ENCODE data around the gene RIBC2.
A peak's percentile ranks its signal among the peaks of the same experiment; 100 is the strongest.
"Not testable (repeated sequence)": the region's sequence is repeated elsewhere in the genome, so short reads cannot be mapped to it uniquely, and the experiment has no call there.

RIBC2 gene

DNA sequence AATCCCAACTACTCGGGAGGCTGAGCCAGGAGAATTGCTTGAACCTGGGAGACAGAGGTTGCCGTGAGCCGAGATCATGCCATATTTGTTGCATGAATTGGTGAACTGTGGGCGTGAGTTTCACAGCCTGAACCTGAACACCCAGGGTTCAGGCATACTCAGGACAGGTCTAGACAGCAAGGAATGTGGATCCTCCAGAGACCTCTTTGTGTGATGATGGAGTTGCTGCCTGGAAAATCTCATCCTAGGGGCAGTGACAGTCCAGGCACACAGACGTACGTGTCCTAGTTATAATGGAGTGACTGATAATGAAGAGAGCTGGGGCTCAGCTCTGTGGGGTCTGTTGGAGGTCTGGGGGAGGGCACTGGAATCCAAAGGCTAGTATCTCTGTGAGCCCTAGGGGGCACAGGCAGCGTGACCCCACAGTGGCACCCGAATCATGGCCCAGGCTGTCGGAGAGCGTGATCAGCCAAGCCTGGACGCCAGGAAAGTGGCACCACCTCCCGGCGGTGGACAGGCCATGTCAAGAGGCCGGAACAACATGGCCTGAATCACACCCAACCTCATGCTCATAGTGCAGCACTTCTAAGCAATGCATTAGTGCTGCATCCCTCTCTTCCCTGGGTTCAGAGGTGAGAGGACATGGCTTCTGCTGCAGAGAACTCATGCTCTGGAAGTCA lies 31.7 kb downstream of the RIBC2 start:
- in situ Hi-C loops (cut with HindIII; ENCODE audit: low sequenced_read_pairs) = no loop called here
- no peak for DNase-seq (ENCODE audit: low read depth)
- no peak overlapping the region for H3K4me3 ChIP-seq (ENCODE audit: low read depth, low read length)
- TF ChIP-seq, protein P1, sequence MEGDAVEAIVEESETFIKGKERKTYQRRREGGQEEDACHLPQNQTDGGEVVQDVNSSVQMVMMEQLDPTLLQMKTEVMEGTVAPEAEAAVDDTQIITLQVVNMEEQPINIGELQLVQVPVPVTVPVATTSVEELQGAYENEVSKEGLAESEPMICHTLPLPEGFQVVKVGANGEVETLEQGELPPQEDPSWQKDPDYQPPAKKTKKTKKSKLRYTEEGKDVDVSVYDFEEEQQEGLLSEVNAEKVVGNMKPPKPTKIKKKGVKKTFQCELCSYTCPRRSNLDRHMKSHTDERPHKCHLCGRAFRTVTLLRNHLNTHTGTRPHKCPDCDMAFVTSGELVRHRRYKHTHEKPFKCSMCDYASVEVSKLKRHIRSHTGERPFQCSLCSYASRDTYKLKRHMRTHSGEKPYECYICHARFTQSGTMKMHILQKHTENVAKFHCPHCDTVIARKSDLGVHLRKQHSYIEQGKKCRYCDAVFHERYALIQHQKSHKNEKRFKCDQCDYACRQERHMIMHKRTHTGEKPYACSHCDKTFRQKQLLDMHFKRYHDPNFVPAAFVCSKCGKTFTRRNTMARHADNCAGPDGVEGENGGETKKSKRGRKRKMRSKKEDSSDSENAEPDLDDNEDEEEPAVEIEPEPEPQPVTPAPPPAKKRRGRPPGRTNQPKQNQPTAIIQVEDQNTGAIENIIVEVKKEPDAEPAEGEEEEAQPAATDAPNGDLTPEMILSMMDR (IDR thresholded peaks at IDR 0.05; ENCODE audit: low read depth, low read length, missing control alignments) = no peak

GRCh38 chr22:45446216-45446615 lies 32.7 kb downstream of the RIBC2 start:
- TF ChIP-seq, protein P1 (IDR thresholded peaks at IDR 0.05; ENCODE audit: low read depth, low read length, missing control alignments) = no peak
- no peak overlapping the region for H3K4me3 ChIP-seq (ENCODE audit: low read depth, low read length)
- no peak for DNase-seq (ENCODE audit: low read depth)
- in situ Hi-C loops (cut with HindIII; ENCODE audit: low sequenced_read_pairs) = no loop called here

- DNase-seq (ENCODE audit: low read depth); in situ Hi-C loops (cut with HindIII; ENCODE audit: low sequenced_read_pairs); H3K4me3 ChIP-seq (ENCODE audit: low read depth, low read length): not testable (repeated sequence)
These were observed 34.1 kb downstream of the RIBC2 start for GRCh38 chr22:45447596-45447995.

DNA sequence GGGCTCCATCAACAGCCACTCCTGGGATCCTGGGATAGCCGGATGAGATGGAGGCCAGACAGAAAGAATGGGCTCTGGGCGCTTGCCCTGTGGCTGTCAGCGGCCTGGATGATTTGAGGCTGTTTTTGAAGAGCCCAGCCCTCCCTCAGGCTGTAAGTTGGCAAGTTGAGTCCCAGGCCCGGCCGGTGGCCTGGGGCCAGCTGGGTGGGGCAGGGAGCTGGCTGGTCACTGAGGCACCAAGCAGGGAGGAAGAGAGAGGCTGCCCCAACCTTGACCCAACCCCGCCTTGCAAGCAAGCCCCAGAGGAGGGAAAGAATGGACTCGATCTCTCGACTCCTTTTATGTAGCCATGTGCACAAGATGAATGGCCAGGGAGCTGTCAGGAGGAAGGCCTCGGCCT lies 34.9 kb downstream of the RIBC2 start:
- DNase-seq (ENCODE audit: low read depth) = no peak
- TF ChIP-seq, protein P1 (IDR thresholded peaks at IDR 0.05; ENCODE audit: low read depth, low read length, missing control alignments) = no peak
- in situ Hi-C loops (cut with HindIII; ENCODE audit: low sequenced_read_pairs) = no loop called here
- no peak overlapping the region for H3K4me3 ChIP-seq (ENCODE audit: low read depth, low read length)

GRCh38 chr22:45449442-45449841 lies 35.9 kb downstream of the RIBC2 start:
- DNase-seq (ENCODE audit: low read depth); in situ Hi-C loops (cut with HindIII; ENCODE audit: low sequenced_read_pairs); H3K4me3 ChIP-seq (ENCODE audit: low read depth, low read length): not testable (repeated sequence)

GRCh38 chr22:45450101-45450785 lies 36.8 kb downstream of the RIBC2 start:
- no peak overlapping the region for H3K4me3 ChIP-seq (ENCODE audit: low read depth, low read length)
- TF ChIP-seq, protein P1 (IDR thresholded peaks at IDR 0.05; ENCODE audit: low read depth, low read length, missing control alignments) = no peak
- in situ Hi-C loops (cut with HindIII; ENCODE audit: low sequenced_read_pairs) = no loop called here
- DNase-seq (ENCODE audit: low read depth) = no peak

- in situ Hi-C loops (cut with HindIII; ENCODE audit: low sequenced_read_pairs) = no loop called here
- no peak overlapping the region for H3K4me3 ChIP-seq (ENCODE audit: low read depth, low read length)
- DNase-seq (ENCODE audit: low read depth) = peak; percentile 60
- TF ChIP-seq, protein P1 (IDR thresholded peaks at IDR 0.05; ENCODE audit: low read depth, low read length, missing control alignments) = no peak
These were observed 37.6 kb downstream of the RIBC2 start for GRCh38 chr22:45450921-45451651.

All from astrocyte of the cerebellum (primary cell).